ENCODE measurements around the gene TM7SF2. TPM values are rescaled to one million over a fixed set of nuclear protein-coding genes. Genes with fewer than 3 reads are reported as not detected.

Gene TM7SF2
- total RNA-seq, 1 donor from 2014 or later: 36.1 TPM

DNA sequence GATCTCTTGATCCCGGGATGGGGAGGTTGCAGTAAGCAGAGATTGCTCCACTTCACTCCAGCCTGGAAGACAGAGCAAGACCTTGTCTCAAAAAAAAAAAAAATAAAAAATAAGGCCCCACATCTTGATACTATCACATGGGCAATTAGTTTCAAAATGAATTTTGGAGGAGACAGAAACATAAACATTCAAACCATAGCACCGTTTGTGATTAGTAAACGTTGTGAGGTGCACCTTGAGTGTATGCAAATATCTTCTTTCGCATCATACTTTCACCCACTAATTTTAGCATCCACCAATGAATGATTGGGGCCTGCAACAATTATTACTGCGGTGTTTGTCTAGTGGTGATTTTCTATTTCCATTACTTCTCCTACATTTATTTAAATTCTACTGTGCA, 47.3 kb downstream of the TM7SF2 start:
- Mint-ChIP-seq H3K27ac (no peak overlapping the region), H3K9me3 (no peaks in the 10 kb centered on the region), H3K4me3 (no peak overlapping the region), H3K27me3 (ENCODE audit: insufficient read depth, low read depth) (peaks cover 3% of the 10 kb centered on the region), H3K4me1 (no peaks in the 10 kb centered on the region), H3K36me3 (no peaks in the 10 kb centered on the region)
- no peak overlapping the region for H3K4me2 ChIP-seq
- no peaks in the 10 kb centered on the region for H3K36me3 ChIP-seq
- H3F3A ChIP-seq (ENCODE audit: low read depth): no peaks in the 10 kb centered on the region
- no peak for DNase-seq (ENCODE audit: low spot score)
- H2AFZ ChIP-seq (replicated peaks): no peak overlapping the region
- H3K4me1 ChIP-seq: no peaks in the 10 kb centered on the region
- H3K27ac ChIP-seq: no peak overlapping the region
- H3K9ac ChIP-seq: no peak overlapping the region
- no peaks in the 10 kb centered on the region for H3K27me3 ChIP-seq
- H3K4me3 ChIP-seq: no peak overlapping the region
- H4K20me1 ChIP-seq (ENCODE audit: low read depth): no peaks in the 10 kb centered on the region
- no peaks in the 10 kb centered on the region for H3K79me2 ChIP-seq (ENCODE audit: low read depth)
- no peak for TF ChIP-seq EZH2 (IDR thresholded peaks at IDR 0.05)
- no peak for TF ChIP-seq EZH2phosphoT487 (IDR thresholded peaks at IDR 0.05)
- TF ChIP-seq, protein P1, sequence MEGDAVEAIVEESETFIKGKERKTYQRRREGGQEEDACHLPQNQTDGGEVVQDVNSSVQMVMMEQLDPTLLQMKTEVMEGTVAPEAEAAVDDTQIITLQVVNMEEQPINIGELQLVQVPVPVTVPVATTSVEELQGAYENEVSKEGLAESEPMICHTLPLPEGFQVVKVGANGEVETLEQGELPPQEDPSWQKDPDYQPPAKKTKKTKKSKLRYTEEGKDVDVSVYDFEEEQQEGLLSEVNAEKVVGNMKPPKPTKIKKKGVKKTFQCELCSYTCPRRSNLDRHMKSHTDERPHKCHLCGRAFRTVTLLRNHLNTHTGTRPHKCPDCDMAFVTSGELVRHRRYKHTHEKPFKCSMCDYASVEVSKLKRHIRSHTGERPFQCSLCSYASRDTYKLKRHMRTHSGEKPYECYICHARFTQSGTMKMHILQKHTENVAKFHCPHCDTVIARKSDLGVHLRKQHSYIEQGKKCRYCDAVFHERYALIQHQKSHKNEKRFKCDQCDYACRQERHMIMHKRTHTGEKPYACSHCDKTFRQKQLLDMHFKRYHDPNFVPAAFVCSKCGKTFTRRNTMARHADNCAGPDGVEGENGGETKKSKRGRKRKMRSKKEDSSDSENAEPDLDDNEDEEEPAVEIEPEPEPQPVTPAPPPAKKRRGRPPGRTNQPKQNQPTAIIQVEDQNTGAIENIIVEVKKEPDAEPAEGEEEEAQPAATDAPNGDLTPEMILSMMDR (IDR thresholded peaks at IDR 0.05): no peak
- no peaks in the 10 kb centered on the region for H3K9me3 ChIP-seq (ENCODE audit: low read depth)

DNA sequence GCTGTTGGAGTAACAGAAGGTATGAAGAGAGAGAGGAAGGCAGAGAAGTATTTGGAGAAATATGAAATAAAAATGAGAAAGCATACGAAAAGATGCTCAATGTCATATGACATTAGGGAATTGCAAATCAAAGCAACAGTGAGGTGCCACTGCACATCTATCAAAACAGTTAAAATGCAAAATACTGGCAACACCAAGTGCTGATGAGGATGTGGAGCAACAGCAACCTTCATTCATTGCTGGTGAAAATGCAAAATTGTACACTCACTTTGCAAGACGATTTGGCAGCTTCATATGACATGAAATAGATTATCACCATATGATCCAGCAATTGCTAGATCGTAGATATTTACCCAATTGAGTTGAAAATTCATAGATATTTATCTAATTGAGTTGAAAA, 49.0 kb downstream of the TM7SF2 start:
- Histone ChIP-seq H3K36me3 (no peaks in the 10 kb centered on the region), H3K4me2 (no peak overlapping the region), H4K20me1 (ENCODE audit: low read depth) (no peaks in the 10 kb centered on the region), H3K27ac (no peak overlapping the region), H3K79me2 (ENCODE audit: low read depth) (no peaks in the 10 kb centered on the region), H3K27me3 (no peaks in the 10 kb centered on the region), H3K4me1 (no peaks in the 10 kb centered on the region), H2AFZ (replicated peaks) (no peak overlapping the region), H3K9ac (no peak overlapping the region), H3F3A (ENCODE audit: low read depth) (no peaks in the 10 kb centered on the region), H3K9me3 (ENCODE audit: low read depth) (no peaks in the 10 kb centered on the region), H3K4me3 (no peak overlapping the region)
- Mint-ChIP-seq H3K27ac (no peak overlapping the region), H3K4me1 (no peaks in the 10 kb centered on the region), H3K36me3 (no peaks in the 10 kb centered on the region), H3K27me3 (ENCODE audit: insufficient read depth, low read depth) (peaks cover 3% of the 10 kb centered on the region), H3K4me3 (no peak overlapping the region), H3K9me3 (no peaks in the 10 kb centered on the region)
- no peak for TF ChIP-seq EZH2 (IDR thresholded peaks at IDR 0.05)
- TF ChIP-seq EZH2phosphoT487 (IDR thresholded peaks at IDR 0.05): no peak
- DNase-seq (ENCODE audit: low spot score): no peak

DNA sequence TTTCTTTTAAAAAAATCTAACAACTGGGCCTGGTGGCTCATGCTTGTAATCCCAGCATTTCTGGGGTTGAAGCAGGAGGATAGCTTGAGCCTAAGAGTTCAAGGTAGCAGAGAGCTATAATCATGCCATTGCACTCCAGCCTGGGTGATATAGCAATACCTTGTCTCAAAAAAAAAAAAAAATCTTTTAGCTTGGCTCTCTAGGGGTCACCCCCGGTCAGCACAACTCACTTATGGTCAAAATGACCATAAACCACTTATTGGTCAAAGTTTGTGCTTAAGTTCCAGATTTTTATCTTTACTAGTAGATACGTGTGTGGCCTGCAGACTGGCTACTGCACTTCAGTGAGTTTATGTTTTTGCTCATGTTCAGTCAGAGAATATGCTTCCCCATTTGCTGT, 52.0 kb downstream of the TM7SF2 start:
- H4K20me1 ChIP-seq (ENCODE audit: low read depth): no peaks in the 10 kb centered on the region
- Mint-ChIP-seq H3K9me3 (no peaks in the 10 kb centered on the region), H3K4me3 (no peak overlapping the region), H3K36me3 (no peaks in the 10 kb centered on the region), H3K27ac (no peak overlapping the region), H3K4me1 (no peaks in the 10 kb centered on the region), H3K27me3 (ENCODE audit: insufficient read depth, low read depth) (peaks cover 3% of the 10 kb centered on the region)
- no peaks in the 10 kb centered on the region for H3K27me3 ChIP-seq
- TF ChIP-seq EZH2phosphoT487 (IDR thresholded peaks at IDR 0.05) (no peak), EZH2 (IDR thresholded peaks at IDR 0.05) (no peak)
- TF ChIP-seq, protein P1 (IDR thresholded peaks at IDR 0.05): no peak
- H3K9me3 ChIP-seq (ENCODE audit: low read depth): no peaks in the 10 kb centered on the region
- no peak overlapping the region for H3K4me2 ChIP-seq
- no peaks in the 10 kb centered on the region for H3F3A ChIP-seq (ENCODE audit: low read depth)
- DNase-seq (ENCODE audit: low spot score): no peak
- H3K4me3 ChIP-seq: no peak overlapping the region
- H3K79me2 ChIP-seq (ENCODE audit: low read depth): no peaks in the 10 kb centered on the region
- no peaks in the 10 kb centered on the region for H3K4me1 ChIP-seq
- H3K27ac ChIP-seq: no peak overlapping the region
- H3K36me3 ChIP-seq: no peaks in the 10 kb centered on the region
- no peak overlapping the region for H2AFZ ChIP-seq (replicated peaks)
- no peak overlapping the region for H3K9ac ChIP-seq

Small RNA genes lying within 50 kb of the gene (microRNA-seq; reads per million reads assigned to microRNA genes)
- gene MIR6751: not detected

Small RNA genes lying within 50 kb of the gene (small RNA-seq; reads per million reads assigned to genes)
- gene HIGD1AP10 (not detected), gene PDCL2P2 (not detected), gene RNU2-23P (0.68 reads per million, percentile 67 among the genes with 10 or more reads in this experiment)

Other genes with a start within 250 kb of the TM7SF2 start
- 19.8 and 39.7 TPM in 2 replicates for gene EHD1, start 233.3 kb upstream of the TM7SF2 start, total RNA-seq (ENCODE audit: low replicate concordance)
- gene ATG2A, start 194.7 kb upstream of the TM7SF2 start, total RNA-seq (ENCODE audit: low replicate concordance): 4.4 and 16.6 TPM in 2 replicates
- gene PPP2R5B, start 187.2 kb upstream of the TM7SF2 start, total RNA-seq (ENCODE audit: low replicate concordance): 5.7 and 11.3 TPM in 2 replicates
- gene GPHA2, start 176.0 kb upstream of the TM7SF2 start, total RNA-seq (ENCODE audit: low replicate concordance): 1.5 TPM in 1 of 2 replicates, not detected in the other
- 0.06 TPM in 1 of 2 replicates, not detected in the other for gene MAJIN, start 139.8 kb upstream of the TM7SF2 start, total RNA-seq (ENCODE audit: low replicate concordance)
- gene BATF2, start 114.9 kb upstream of the TM7SF2 start, total RNA-seq (ENCODE audit: low replicate concordance): 0.28 TPM in 1 of 2 replicates, not detected in the other
- 171 and 287 TPM in 2 replicates for gene ARL2, start 97.7 kb upstream of the TM7SF2 start, total RNA-seq (ENCODE audit: low replicate concordance)
- gene SNX15, start 84.4 kb upstream of the TM7SF2 start, total RNA-seq (ENCODE audit: low replicate concordance): 10.7 and 16.8 TPM in 2 replicates
- gene SAC3D1, start 70.7 kb upstream of the TM7SF2 start, total RNA-seq (ENCODE audit: low replicate concordance): 3.0 and 13.2 TPM in 2 replicates
- gene NAALADL1, start 53.3 kb upstream of the TM7SF2 start, total RNA-seq (ENCODE audit: low replicate concordance): 0.80 and 3.0 TPM in 2 replicates
- gene CDCA5, start 27.8 kb upstream of the TM7SF2 start, total RNA-seq (ENCODE audit: low replicate concordance): 46.7 and 57.3 TPM in 2 replicates
- gene ZFPL1, start 27.6 kb upstream of the TM7SF2 start, total RNA-seq (ENCODE audit: low replicate concordance): 12.6 and 36.1 TPM in 2 replicates
- gene VPS51, start 15.7 kb upstream of the TM7SF2 start, total RNA-seq (ENCODE audit: low replicate concordance): 80.4 and 252 TPM in 2 replicates
- 1.5 and 8.1 TPM in 2 replicates for gene ZNHIT2, start 5.8 kb downstream of the TM7SF2 start, total RNA-seq (ENCODE audit: low replicate concordance)
- gene FAU, start 10.3 kb downstream of the TM7SF2 start, total RNA-seq (ENCODE audit: low replicate concordance): 227 and 288 TPM in 2 replicates
- 38.3 and 57.5 TPM in 2 replicates for gene MRPL49, start 10.4 kb downstream of the TM7SF2 start, total RNA-seq (ENCODE audit: low replicate concordance)
- gene SYVN1, start 22.6 kb downstream of the TM7SF2 start, total RNA-seq (ENCODE audit: low replicate concordance): 7.2 and 12.0 TPM in 2 replicates
- gene SPDYC, start 58.4 kb downstream of the TM7SF2 start, total RNA-seq (ENCODE audit: low replicate concordance): not detected in 2 replicates
- gene CAPN1, start 70.1 kb downstream of the TM7SF2 start, total RNA-seq (ENCODE audit: low replicate concordance): 24.3 and 57.3 TPM in 2 replicates
- 33.3 and 47.7 TPM in 2 replicates for gene POLA2, start 150.1 kb downstream of the TM7SF2 start, total RNA-seq (ENCODE audit: low replicate concordance)
- gene CDC42EP2, start 203.0 kb downstream of the TM7SF2 start, total RNA-seq (ENCODE audit: low replicate concordance): 0.11 and 0.87 TPM in 2 replicates
- 63.3 and 72.1 TPM in 2 replicates for gene DPF2, start 222.0 kb downstream of the TM7SF2 start, total RNA-seq (ENCODE audit: low replicate concordance)
- gene TIGD3, start 242.9 kb downstream of the TM7SF2 start, total RNA-seq (ENCODE audit: low replicate concordance): 2.5 and 4.3 TPM in 2 replicates